HCT116 (cell line): Measurements from ENCODE around the gene AVEN. TPM values are rescaled to one million over a fixed set of nuclear protein-coding genes. Genes with fewer than 3 reads are reported as not detected.

ENCODE experiments used
- ATAC-seq: fragments of 200-7000 bp; cut with Tn5 transposase; 2 replicates; pipeline ENCODE4 v1.9.1; 2020; ENCODE audit warnings: mild to moderate bottlenecking, moderate library complexity
- BruUV-seq: library from RNA; stranded (reverse); fragments of 400-500 nt; replicated peaks from 2 replicates; lab custom pipeline; 2021; lab: Mats Ljungman, UMichigan
- CTCF ChIA-PET: fragments of 300-600 bp; sonication (Branson Sonifier 250); formaldehyde crosslinking; loops from one replicate; lab custom pipeline; 2021; ENCODE audit warnings: antibody characterized with exemption; lab: Charles Lee
- POLR2A ChIA-PET: fragments of 300-600, 350-600 bp; sonication (Branson Sonifier 250); formaldehyde crosslinking; loops from one replicate; lab custom pipeline; 2021; ENCODE audit warnings: antibody characterized with exemption; lab: Charles Lee
- RAD21 ChIA-PET, 2 experiments: fragments of 300-600 bp; sonication (Branson Sonifier 250); formaldehyde crosslinking; loops; one replicate each; lab custom pipeline; 2023; ENCODE audit warnings: low total read pairs in 2 of 2; ENCODE audit not compliant: uncharacterized antibody in 2 of 2, unreplicated experiment in 2 of 2, low non-redundant PET in 1 of 2; lab: Charles Lee
- DNase-seq: peaks from one replicate; pipeline ENCODE4 v3.0.0-alpha.2; 2010; ENCODE audit warnings: low read depth, low spot score
- H2AFZ ChIP-seq: fragments of 200-600 bp; shearing (Covaris generic), sonication (generic); 2 replicates; pipeline ENCODE4 v1.6.1; 2017; ENCODE audit warnings: low read depth, mixed run types, mixed read lengths, antibody characterized with exemption, low read length; ENCODE audit not compliant: poor library complexity, severe bottlenecking
- H3K27ac ChIP-seq: 2 replicates; pipeline ENCODE4 v1.5.1; 2012; ENCODE audit warnings: low read depth, low read length
- H3K27me3 ChIP-seq: fragments of 200-600 bp; sonication (generic); 2 replicates; pipeline ENCODE4 v1.6.1; 2016; ENCODE audit warnings: mixed run types, low read length, mixed read lengths; ENCODE audit not compliant: insufficient read depth
- H3K36me3 ChIP-seq, 2 experiments: fragments of 200-500 bp in 1 of 2; fragments of 200-600 bp in 1 of 2; sonication (Bioruptor generic) in 1 of 2; sonication (generic) in 1 of 2; 2 replicates each; pipeline versions ENCODE4 v1.5.1 to v1.6.1; 2014 to 2016; ENCODE audit warnings: low read length in 2 of 2, inconsistent platforms in 1 of 2, mixed read lengths in 1 of 2, mixed run types in 1 of 2; ENCODE audit not compliant: insufficient read depth in 2 of 2, control insufficient read depth in 1 of 2
- H3K4me1 ChIP-seq, 2 experiments: fragments of 200-600 bp in 1 of 2; sonication (generic) in 1 of 2; 2 replicates each; pipeline versions ENCODE4 v1.5.1 to v1.6.1; 2012 to 2017; ENCODE audit warnings: low read length in 2 of 2, inconsistent platforms in 1 of 2, mild to moderate bottlenecking in 1 of 2, mixed read lengths in 1 of 2, mixed run types in 1 of 2, moderate library complexity in 1 of 2; ENCODE audit not compliant: insufficient read depth in 2 of 2, control insufficient read depth in 1 of 2
- H3K4me2 ChIP-seq: fragments of 200-600 bp; sonication (generic); 2 replicates; pipeline ENCODE4 v1.6.1; 2017; ENCODE audit warnings: mixed run types, low read length, mixed read lengths
- H3K4me3 ChIP-seq, 2 experiments: fragments of 200-600 bp in 1 of 2; sonication (generic) in 1 of 2; replicated peaks in 1 of 2; 2 replicates each; pipeline ENCODE4 v1.5.1; 2011 to 2016; ENCODE audit warnings: low read length in 2 of 2, control low read depth in 1 of 2, low read depth in 1 of 2, mild to moderate bottlenecking in 1 of 2, mixed read lengths in 1 of 2, mixed run types in 1 of 2
- H3K79me2 ChIP-seq: fragments of 200-600 bp; sonication (generic); 2 replicates; pipeline ENCODE4 v1.6.1; 2017; ENCODE audit warnings: mild to moderate bottlenecking, mixed run types, low read length, moderate library complexity, mixed read lengths; ENCODE audit not compliant: insufficient read depth
- H3K9ac ChIP-seq: fragments of 200-600 bp; sonication (generic); 2 replicates; pipeline ENCODE4 v1.6.1; 2016; ENCODE audit warnings: low read length, mixed read lengths
- H3K9me2 ChIP-seq: fragments of 200-600 bp; sonication (generic), shearing (Covaris generic); 2 replicates; pipeline ENCODE4 v1.6.1; 2017; ENCODE audit warnings: mixed run types, mild to moderate bottlenecking, moderate library complexity; ENCODE audit not compliant: insufficient read depth
- H3K9me3 ChIP-seq, 2 experiments: fragments of 200-500 bp in 1 of 2; fragments of 200-600 bp in 1 of 2; sonication (Bioruptor generic) in 1 of 2; sonication (generic) in 1 of 2; 2 replicates each; pipeline ENCODE4 v1.6.1; 2014 to 2017; ENCODE audit warnings: low read length in 2 of 2, mixed read lengths in 2 of 2, inconsistent platforms in 1 of 2, low read depth in 1 of 2, mild to moderate bottlenecking in 1 of 2, mixed run types in 1 of 2, moderate library complexity in 1 of 2; ENCODE audit not compliant: control insufficient read depth in 1 of 2, insufficient read depth in 1 of 2
- H4K20me1 ChIP-seq: fragments of 200-600 bp; sonication (generic), shearing (Covaris generic); 2 replicates; pipeline ENCODE4 v1.6.1; 2017; ENCODE audit warnings: mixed run types, mild to moderate bottlenecking, moderate library complexity; ENCODE audit not compliant: insufficient read depth
- ATF3 ChIP-seq: IDR thresholded peaks from 2 replicates; pipeline ENCODE4 v1.6.1; 2012
- CBX3 ChIP-seq: IDR thresholded peaks from 2 replicates; pipeline ENCODE4 v1.6.1; 2012; ENCODE audit warnings: low read depth
- CEBPB ChIP-seq: IDR thresholded peaks from 2 replicates; pipeline ENCODE4 v1.6.1; 2012; ENCODE audit warnings: low read depth
- CTCF ChIP-seq, 3 experiments: fragments of 200-600 bp in 1 of 3; sonication (generic) in 1 of 3; IDR thresholded peaks in 2 of 3; conservative IDR thresholded peaks in 1 of 3; 2 replicates each; pipeline ENCODE4 v1.5.1; 2012 to 2017; ENCODE audit warnings: low read depth in 2 of 3, low read length in 2 of 3, antibody characterized with exemption in 1 of 3, borderline replicate concordance in 1 of 3, control low read depth in 1 of 3, mild to moderate bottlenecking in 1 of 3, mixed read lengths in 1 of 3, mixed run types in 1 of 3, moderate library complexity in 1 of 3; ENCODE audit not compliant: insufficient read depth in 1 of 3
- EGR1 ChIP-seq: IDR thresholded peaks from 2 replicates; pipeline ENCODE4 v1.6.1; 2012; ENCODE audit warnings: low read depth
- ELF1 ChIP-seq: IDR thresholded peaks from 2 replicates; pipeline ENCODE4 v1.6.1; 2012; ENCODE audit warnings: low read depth, borderline replicate concordance
- EZH2phosphoT487 ChIP-seq: fragments of 200-600 bp; IDR thresholded peaks from 2 replicates; pipeline ENCODE4 v1.6.1; 2018; ENCODE audit warnings: antibody characterized with exemption, borderline replicate concordance
- FOSL1 ChIP-seq: IDR thresholded peaks from 2 replicates; pipeline ENCODE4 v1.6.1; 2012; ENCODE audit warnings: low read depth
- JUND ChIP-seq: IDR thresholded peaks from 2 replicates; pipeline ENCODE4 v1.6.1; 2012
- MAX ChIP-seq: IDR thresholded peaks from 2 replicates; pipeline ENCODE4 v1.6.1; 2012
- POLR2AphosphoS5 ChIP-seq: IDR thresholded peaks from 2 replicates; pipeline ENCODE4 v1.6.1; 2011; ENCODE audit warnings: mild to moderate bottlenecking, low read depth, low read length, moderate library complexity
- SIN3A ChIP-seq: IDR thresholded peaks from 2 replicates; pipeline ENCODE4 v1.6.1; 2012; ENCODE audit warnings: low read depth
- SP1 ChIP-seq: IDR thresholded peaks from 2 replicates; pipeline ENCODE4 v1.6.1; 2012; ENCODE audit warnings: low read depth
- SRF ChIP-seq: IDR thresholded peaks from 2 replicates; pipeline ENCODE4 v1.6.1; 2012; ENCODE audit warnings: low read depth
- TCF7L2 ChIP-seq: IDR thresholded peaks from 2 replicates; pipeline ENCODE4 v1.7.0; 2011; ENCODE audit warnings: borderline replicate concordance, inconsistent platforms; ENCODE audit not compliant: insufficient read depth, insufficient read length; ENCODE audit errors: extremely low read depth
- YY1 ChIP-seq: IDR thresholded peaks from 2 replicates; pipeline ENCODE4 v1.6.1; 2011; ENCODE audit warnings: low read length, low read depth, moderate library complexity, mild to moderate bottlenecking; ENCODE audit not compliant: insufficient replicate concordance; ENCODE audit errors: extremely low read depth
- ZBTB33 ChIP-seq: IDR thresholded peaks from 2 replicates; pipeline ENCODE4 v1.6.1; 2011; ENCODE audit warnings: mild to moderate bottlenecking, low read length, moderate library complexity; ENCODE audit not compliant: insufficient replicate concordance; ENCODE audit errors: extremely low read depth
- ZFX ChIP-seq: fragments of 450-650 bp; IDR thresholded peaks from 2 replicates; pipeline ENCODE4 v1.6.1; 2017
- intact Hi-C: fragments of 100-400 bp; cut with micrococcal nuclease; formaldehyde crosslinking; loops from 2 replicates; pipeline ENCODE4 v1.10.0; 2022
- total RNA-seq: library from RNA; stranded (reverse); gene quantifications from one replicate; pipeline ENCODE4 v1.2.1, GENCODE V29; 2021; ENCODE audit not compliant: unreplicated experiment

Gene AVEN
- total RNA-seq, 1 experiment from 2014 or later, result 6.8 TPM

GRCh38 chr15:33859992-33860545 is 178.9 kb downstream of the AVEN start:
- Histone ChIP-seq H3K4me1 (peaks cover 0 to 10% of the 10 kb centered on the region in 2 experiments; a peak in 2 of 4 replicates), H4K20me1 (no peaks in the 10 kb centered on the region), H3K4me2 (no peak overlapping the region), H3K9me2 (no peaks in the 10 kb centered on the region), H3K27ac (no peak overlapping the region), H3K79me2 (no peaks in the 10 kb centered on the region), H3K4me3 (no peak overlapping the region), H2AFZ (no peak overlapping the region), H3K9ac (no peak overlapping the region), H3K36me3 (no peaks in the 10 kb centered on the region), H3K9me3 (no peaks in the 10 kb centered on the region), H3K27me3 (no peaks in the 10 kb centered on the region)
- DNase-seq (no peak), ATAC-seq (no peak)
- POLR2A ChIA-PET, result no interaction called here
- RAD21 ChIA-PET, result interaction anchor here in 1 of 2 experiments (0.6 kb wide), 1 partner anchor 104 kb away, joined by 3 read pairs; no protein-coding TSS in a partner anchor
- intact Hi-C loops, result no loop called here
- TF ChIP-seq SRF (no peak), CBX3 (no peak), FOSL1 (no peak), EZH2phosphoT487 (no peak)
- CTCF ChIA-PET, result no interaction called here
- BruUV-seq, result no TSS peak

- no peaks in the 10 kb centered on the region for H3K9me2 ChIP-seq
- no TSS peak for BruUV-seq
- POLR2A ChIA-PET, result no interaction called here
- intact Hi-C loops, result no loop called here
- H3K4me3 ChIP-seq, result no peak overlapping the region
- no peaks in the 10 kb centered on the region for H3K79me2 ChIP-seq
- H4K20me1 ChIP-seq, result no peaks in the 10 kb centered on the region
- DNase-seq (no peak), ATAC-seq (no peak)
- H3K9ac ChIP-seq, result no peak overlapping the region
- H3K4me1 ChIP-seq, result peaks cover 0 to 10% of the 10 kb centered on the region in 2 experiments; a peak in 2 of 4 replicates
- H3K9me3 ChIP-seq, result no peaks in the 10 kb centered on the region
- H3K27me3 ChIP-seq, result no peaks in the 10 kb centered on the region
- no peak overlapping the region for H3K4me2 ChIP-seq
- CTCF ChIA-PET, result no interaction called here
- H2AFZ ChIP-seq, result no peak overlapping the region
- H3K27ac ChIP-seq, result no peak overlapping the region
- RAD21 ChIA-PET, result no interaction called here
- no peaks in the 10 kb centered on the region for H3K36me3 ChIP-seq
- TF ChIP-seq ELF1 (no peak), JUND (no peak), TCF7L2 (no peak), CEBPB (no peak), ZBTB33 (no peak), CTCF (IDR thresholded peaks at IDR 0.05 in 2 of 3, conservative IDR thresholded peaks at IDR 0.05 in 1 of 3; ENCODE audit: borderline replicate concordance in 1 of 3, insufficient read depth in 1 of 3, low read depth in 2 of 3, low read length in 2 of 3) (no peak), YY1 (no peak), POLR2AphosphoS5 (no peak), ATF3 (no peak), EGR1 (no peak), SP1 (no peak), CBX3 (no peak), ZFX (no peak), MAX (no peak), SIN3A (no peak)
Measured at GRCh38 chr15:33858836-33859235, 180.2 kb downstream of the AVEN start.
